T-helper 9 cell (primary cell): ENCODE data around the gene ZFAND2B.
"Not testable (repeated sequence)": the region's sequence is repeated elsewhere in the genome, so short reads cannot be mapped to it uniquely, and the experiment has no call there.

Experiments
- DNase-seq: peaks from one replicate; pipeline ENCODE4 v3.0.0-alpha.2; 2020

Gene ZFAND2B

DNA sequence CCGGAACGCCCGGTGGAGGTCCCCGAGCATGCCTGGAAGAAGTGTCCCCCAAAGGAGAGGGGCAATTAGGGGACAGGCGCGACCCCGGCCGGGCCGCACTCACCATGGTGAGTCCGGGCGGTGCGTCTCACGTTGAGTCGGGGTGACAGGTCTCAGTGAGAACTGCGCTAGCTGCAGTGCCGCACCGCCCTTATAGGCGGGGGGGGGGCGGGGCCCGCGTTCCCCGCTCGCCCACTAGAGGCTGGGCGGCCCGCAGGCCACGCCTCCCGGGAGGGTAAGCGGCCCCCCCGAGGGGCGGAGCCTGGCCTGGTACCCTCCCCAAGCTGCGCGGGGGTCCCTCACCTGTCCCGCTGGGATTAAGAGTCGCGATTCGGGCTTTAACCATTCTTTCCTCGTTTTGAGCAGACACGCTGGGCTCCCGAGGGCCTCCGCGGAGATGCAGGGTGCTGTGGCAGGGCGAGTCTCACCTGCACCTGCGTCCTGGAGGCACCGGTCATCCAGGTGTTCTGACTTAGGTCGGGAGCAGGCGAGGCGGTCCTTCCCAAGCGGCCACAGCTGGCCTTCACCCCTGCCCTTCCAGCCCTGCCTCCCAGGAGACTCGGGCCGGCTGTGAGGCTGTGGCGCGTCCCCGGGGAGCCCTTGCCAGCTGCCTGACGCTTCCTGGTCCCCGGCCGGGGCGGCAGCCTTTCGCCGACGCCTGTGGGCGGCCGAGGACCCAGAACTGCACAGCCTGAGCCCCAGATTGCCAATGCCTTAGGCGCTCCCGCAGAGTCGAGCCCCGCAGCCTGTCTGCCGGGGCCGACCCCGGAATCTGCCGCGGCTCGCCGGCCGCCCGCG is 47.4 kb downstream of the ZFAND2B start, which contains the start of gene TUBA4A:
Gene TUBA4A (minus strand): TSS at position 166 of the 837 bp plus-strand sequence. CDS start 60 bp downstream, at position 106.
- peak; percentile 91 for DNase-seq

DNA sequence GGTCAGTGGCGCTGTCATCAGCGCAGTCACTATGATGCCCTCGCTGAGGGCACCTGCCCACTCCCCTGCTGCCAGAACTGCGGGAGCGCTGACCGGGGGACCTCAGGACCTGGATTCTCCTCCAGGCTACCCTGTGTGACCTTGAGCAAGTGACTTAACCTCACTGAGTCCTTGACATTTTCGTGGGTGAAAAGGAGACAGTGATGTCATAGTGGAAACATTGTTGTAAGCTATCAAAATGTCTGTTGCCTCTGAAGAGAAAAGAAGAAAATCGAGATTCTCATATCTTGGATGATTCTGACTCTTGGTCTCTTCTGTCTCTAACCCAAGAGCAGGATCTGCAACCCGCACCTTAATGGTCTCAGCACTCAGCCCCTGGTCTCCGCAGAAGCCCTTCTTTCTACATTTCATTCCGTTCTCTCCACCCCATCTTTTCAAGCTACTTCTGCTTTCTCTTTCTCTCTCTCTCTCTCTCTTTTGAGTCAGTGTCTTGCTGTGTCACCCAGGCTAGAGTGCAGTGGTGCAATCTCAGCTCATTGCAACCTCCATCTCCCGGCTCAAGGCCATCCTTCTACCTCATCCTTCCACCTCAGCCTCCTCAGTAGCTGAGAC is 48.1 kb downstream of the ZFAND2B start:
- peak; percentile 27 for DNase-seq

DNA sequence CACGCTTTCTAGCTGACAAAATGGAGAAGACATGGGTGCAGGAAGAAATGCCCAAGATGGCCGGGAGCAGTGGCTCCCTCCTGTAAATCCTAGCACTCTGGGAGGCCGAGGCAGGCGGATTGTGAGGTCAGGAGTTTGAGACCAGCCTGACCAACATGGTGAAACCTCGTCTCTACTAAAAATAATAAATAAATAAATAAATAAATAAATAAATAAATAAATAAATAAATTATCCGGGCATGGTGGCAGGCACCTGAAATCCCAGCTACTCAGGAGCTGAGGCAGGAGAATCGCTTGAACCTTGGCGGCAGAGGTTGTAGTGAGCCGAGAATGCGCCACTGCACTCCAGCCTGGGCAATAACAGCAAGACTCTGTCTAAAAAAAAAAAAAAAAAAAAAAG is 52.4 kb downstream of the ZFAND2B start:
- not testable (repeated sequence) for DNase-seq
